ENCODE results near the gene LTB4R2.

DNA sequence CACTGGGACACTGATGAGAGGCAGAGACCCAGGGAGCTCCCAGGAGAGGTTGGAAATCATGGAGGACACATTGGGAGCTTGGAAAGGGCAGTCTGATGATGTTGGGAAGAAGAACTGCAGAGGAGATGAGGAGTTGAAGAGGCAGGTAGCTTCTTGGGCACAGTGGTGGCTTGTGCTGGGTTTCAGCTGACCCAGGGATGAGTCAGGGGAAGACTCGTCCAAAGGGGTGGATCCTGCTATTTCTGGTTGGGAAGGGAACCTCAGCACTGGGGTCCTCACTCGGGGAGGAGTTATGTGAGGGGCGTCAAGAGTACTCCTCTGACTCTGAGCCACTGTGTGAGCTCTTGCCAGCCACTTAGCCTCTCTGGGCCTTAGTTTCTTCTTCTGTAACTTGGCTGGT lies 13.4 kb downstream of the LTB4R2 start:
- TF ChIP-seq, protein P1, sequence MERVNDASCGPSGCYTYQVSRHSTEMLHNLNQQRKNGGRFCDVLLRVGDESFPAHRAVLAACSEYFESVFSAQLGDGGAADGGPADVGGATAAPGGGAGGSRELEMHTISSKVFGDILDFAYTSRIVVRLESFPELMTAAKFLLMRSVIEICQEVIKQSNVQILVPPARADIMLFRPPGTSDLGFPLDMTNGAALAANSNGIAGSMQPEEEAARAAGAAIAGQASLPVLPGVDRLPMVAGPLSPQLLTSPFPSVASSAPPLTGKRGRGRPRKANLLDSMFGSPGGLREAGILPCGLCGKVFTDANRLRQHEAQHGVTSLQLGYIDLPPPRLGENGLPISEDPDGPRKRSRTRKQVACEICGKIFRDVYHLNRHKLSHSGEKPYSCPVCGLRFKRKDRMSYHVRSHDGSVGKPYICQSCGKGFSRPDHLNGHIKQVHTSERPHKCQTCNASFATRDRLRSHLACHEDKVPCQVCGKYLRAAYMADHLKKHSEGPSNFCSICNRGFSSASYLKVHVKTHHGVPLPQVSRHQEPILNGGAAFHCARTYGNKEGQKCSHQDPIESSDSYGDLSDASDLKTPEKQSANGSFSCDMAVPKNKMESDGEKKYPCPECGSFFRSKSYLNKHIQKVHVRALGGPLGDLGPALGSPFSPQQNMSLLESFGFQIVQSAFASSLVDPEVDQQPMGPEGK (CRISPR knock-in tag; IDR thresholded peaks at IDR 0.05; ENCODE audit: borderline replicate concordance), result no peak
- TF ChIP-seq RARB (CRISPR knock-in tag; IDR thresholded peaks at IDR 0.05), result no peak
- TF ChIP-seq ZFP3 (CRISPR knock-in tag; IDR thresholded peaks at IDR 0.05), result no peak
- no peak for TF ChIP-seq TOX (CRISPR knock-in tag; IDR thresholded peaks at IDR 0.05; ENCODE audit: borderline replicate concordance)
